Pulmonary artery endothelial cell (primary cell): Measurements from ENCODE around the gene C19orf53. TPM values are rescaled to one million over a fixed set of nuclear protein-coding genes. Genes with fewer than 3 reads are reported as not detected.
"Not testable (repeated sequence)": the region's sequence is repeated elsewhere in the genome, so short reads cannot be mapped to it uniquely, and the experiment has no call there.

ENCODE experiments used
- DNase-seq: peaks from one replicate; pipeline ENCODE4 v3.0.0-alpha.2; 2011; ENCODE audit warnings: low read depth, low spot score
- total RNA-seq: library from RNA; depleted of rRNA; stranded (reverse); fragments of >200 nt; gene quantifications from 2 replicates; pipeline ENCODE4 v1.2.3, GENCODE V29; 2014

Gene C19orf53
- total RNA-seq, 1 donor from 2014 or later: 54.9 TPM

DNA sequence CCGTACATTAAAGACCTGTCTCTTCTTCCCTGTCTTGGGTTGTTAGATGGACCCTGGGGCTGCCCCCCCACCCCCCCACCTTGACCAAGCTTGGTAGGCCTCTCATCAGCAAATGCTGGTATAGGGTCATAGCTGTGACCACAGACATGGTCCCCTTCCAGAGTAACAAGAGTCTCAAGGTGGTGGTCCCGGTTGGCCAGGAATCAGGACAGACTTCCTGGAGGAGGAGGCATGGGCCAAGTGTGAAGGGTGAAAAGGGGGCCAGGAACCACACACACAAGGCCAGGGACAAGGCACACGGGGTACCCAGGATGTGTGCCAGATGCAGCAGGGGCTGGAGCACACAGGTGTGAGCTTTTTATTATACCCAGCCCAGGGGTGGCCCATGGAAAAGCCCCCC is 11.0 kb upstream of the C19orf53 start:
- no peak for DNase-seq

DNA sequence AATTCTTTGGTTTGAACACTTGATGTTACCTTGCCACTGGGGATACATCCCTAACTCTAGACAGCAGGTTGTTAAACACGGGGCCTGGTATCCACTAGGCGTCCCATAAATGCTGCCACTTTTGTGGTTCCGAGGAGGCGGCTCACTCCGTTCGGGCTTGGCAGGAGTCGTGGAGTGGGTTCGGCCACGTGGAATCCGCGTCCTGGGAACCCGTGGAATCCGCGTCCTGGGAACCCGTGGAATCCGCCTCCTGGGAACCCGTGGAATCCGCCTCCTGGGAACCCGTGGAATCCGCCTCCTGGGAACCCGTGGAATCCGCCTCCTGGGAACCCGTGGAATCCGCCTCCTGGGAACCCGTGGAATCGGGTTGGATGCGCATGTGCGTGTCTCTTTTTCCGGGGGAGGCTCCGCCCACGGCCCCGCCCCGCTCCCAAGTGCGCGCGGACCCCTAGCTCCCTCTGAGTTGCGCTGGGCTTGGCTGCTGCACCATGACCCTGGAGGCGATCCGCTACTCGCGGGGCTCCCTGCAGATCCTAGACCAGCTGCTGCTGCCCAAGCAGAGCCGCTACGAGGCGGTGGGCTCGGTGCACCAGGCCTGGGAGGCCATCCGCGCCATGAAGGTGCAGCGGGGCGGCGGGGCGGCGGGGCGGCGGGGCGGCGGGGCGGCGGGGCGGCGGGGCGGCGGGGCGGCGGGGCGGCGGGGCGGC is 10.0 kb upstream of the C19orf53 start, which contains the start of gene MRI1:
Gene MRI1 (plus strand): TSS at position 422 of the 707 bp plus-strand sequence. CDS start 67 bp downstream, at position 489.
- DNase-seq: no peak

DNA sequence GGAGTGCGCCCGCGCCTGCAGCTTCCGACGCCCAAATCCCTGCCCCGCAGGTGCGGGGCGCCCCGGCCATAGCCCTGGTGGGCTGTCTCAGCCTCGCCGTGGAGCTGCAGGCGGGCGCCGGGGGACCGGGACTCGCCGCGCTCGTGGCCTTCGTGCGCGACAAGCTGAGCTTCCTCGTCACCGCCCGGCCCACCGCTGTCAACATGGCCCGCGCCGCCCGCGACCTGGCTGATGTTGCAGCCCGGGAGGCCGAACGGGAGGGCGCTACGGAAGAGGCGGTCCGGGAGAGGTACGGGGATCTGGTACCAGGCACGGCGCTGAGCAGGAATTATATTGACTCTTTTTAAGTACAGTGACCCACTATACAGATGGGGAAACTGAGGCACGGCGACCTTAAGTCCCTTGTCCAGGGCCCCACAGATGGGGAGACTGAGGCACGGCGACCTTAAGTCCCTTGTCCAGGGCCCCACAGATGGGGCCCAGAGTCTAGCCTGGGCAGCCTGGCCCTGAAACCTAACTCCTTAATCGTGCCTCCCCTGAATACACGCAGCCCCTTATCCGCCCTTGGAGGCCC is 9.3 kb upstream of the C19orf53 start:
- DNase-seq: no peak

DNA sequence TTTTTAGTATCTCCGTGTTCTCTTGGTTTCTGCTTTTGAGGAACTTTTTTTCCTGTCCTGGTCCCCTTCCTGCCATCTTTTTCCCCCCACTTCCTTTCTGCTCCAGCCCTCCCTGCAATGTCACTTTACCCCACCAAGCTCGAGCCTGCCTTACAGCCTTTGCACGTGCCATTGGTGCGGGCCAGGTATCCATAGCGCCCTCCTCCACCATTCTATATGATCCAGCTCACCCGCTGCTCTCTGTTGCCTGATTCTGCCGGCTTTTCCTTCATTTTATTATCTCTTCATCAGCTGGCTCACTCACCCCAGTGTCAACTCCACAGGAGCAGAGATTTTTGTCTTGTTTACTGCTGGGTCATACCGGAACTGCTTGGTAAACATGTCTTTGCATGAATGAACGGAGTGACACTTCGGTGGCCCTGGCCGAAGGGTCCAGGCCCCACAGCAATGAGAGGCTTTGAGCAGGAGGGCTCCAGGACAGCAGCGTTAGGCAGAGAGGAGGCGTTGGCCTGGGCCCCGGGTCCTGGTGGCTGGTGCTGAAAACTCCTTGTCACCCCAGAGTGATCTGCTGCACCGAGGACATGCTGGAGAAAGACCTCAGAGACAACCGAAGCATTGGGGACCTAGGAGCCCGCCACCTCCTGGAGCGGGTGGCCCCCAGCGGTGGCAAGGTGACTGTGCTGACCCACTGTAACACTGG is 8.7 kb upstream of the C19orf53 start:
- DNase-seq: no peak

DNA sequence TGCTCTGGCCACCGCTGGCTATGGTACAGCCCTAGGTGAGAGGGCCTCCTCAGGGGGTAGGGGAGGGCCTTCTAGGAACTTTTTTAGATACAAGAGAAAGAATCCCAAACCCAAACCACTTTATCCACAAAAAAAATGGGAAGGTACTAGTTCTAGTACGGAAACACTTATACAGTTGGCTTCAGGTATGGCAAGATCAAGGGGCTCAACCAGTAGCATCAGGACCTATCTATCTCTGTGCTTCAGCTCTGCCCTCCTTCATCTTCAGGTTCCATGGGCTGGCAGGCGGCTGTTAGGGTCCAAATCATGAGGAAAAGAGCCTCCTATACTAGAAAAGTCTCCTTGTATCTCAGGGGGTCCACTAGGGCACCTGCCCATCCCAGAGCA is 8.2 kb upstream of the C19orf53 start:
- DNase-seq: no peak

DNA sequence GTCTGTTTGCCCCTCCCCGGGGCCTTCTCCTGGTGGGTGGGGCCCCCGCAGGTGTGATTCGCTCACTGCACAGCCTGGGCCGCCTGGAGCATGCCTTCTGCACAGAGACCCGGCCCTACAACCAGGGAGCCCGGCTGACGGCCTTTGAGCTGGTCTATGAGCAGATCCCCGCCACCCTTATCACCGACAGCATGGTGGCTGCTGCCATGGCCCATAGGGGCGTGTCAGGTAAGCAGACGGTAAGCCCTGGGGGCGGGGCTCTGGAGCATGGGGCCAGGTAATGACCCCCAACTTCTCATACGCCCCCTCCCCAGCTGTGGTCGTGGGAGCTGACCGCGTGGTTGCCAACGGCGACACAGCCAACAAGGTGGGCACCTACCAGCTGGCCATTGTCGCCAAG is 5.7 kb upstream of the C19orf53 start:
- no peak for DNase-seq

DNA sequence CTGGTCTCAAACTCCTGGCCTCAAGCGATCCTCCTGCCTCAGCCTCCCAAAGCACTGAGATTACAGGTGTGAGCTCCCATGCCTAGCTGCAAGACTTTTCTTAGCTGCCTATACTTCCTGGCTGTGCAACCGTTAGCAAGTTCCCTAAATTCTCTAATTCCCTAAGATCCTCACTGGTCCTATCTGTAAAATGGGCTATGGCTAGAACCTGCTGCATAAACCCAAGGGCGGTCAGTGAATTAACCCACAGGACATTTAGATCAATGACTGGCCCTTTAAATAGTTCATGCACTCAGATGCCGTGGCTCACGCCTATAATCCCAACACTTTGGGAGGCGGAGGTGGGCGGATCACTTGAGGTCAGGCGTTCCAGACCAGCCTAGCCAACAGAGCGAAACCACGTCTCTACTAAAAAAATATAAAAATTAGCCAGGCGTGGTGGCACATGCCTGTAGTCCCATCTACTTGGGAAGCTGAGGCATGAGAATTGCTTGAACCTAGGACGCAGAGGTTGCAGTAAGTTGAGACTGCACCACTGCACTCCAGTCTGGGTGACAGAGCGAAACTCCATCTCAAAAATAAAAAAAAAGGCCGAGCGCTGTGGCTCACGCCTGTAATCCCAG is 4.1 kb upstream of the C19orf53 start:
- DNase-seq: no peak

DNA sequence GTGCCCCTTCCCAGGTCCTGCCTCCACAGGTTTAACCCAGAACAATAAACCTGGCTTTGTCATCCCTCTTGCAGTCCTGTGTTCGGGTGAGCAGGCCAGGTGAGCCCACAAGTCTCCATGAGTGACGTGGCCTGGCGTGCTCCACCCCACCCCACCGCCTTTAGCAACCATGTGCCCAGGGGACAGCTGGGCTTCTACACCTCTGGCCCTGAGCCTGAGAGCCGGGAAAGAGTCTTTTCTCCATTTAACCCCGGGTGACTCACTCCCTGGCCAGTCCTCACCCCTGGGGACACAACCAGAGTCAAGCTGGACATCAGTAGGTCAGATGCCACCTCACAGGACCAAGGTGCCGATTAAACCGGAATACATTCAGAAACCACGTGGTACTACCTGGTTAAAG is 4.1 kb downstream of the C19orf53 start:
- DNase-seq: no peak

DNA sequence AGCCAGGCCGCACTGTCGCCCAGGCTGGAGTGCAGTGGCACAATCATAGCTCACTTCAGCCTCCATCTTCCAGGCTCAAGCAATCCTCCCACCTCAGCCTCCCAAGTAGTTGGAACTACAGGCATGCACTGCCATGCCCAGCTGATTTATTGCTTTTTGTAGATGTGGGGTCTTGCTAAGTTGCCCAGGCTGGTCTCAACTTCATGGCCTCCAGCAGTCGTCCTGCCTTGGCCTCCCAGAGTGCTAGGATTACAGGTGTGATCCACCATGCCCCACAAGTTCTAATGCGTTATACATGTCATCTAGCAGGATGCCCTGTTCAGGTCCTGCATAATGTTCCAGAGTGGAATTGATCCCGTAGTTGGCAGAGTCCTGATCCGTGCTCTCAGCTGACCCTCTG is 4.6 kb downstream of the C19orf53 start:
- DNase-seq: no peak

DNA sequence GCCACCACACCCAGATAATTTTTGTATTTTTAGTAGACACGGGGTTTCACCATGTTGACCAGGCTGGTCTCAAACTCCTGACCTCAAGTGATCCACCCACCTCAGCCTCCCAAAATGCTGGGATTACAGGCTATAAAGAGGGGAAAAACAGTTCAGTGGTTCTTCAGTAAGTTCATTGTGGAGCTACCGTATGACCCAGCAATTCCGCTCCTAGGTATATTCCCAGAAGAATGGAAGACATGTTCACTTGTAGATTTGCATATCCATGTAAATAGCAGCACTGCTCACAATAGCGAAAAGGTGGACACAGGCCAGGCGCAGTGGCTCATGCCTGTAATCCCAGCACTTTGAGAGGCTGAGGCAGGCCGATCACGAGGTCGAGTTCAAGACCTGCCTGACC is 5.5 kb downstream of the C19orf53 start:
- DNase-seq: not testable (repeated sequence)

DNA sequence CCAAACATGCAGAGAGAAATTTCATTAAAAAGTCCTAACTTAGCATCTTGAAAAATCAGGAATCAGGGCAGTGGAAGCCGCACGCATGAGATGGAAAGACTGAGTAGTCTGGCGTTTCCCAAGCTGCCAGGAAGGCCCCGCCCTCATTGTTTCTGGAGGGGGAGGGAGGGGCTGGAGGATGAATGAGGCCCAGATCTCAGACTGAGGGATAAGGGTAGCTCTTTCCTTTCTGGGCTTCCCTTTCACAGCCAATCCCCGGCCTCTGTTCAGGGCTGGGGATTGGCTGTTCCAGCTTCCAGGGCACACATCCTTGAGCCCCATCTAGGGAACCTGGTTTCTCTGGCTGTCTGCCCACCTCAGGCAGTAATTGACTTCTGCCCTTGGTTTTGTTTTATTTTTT is 7.3 kb downstream of the C19orf53 start:
- DNase-seq: peak; percentile 75

DNA sequence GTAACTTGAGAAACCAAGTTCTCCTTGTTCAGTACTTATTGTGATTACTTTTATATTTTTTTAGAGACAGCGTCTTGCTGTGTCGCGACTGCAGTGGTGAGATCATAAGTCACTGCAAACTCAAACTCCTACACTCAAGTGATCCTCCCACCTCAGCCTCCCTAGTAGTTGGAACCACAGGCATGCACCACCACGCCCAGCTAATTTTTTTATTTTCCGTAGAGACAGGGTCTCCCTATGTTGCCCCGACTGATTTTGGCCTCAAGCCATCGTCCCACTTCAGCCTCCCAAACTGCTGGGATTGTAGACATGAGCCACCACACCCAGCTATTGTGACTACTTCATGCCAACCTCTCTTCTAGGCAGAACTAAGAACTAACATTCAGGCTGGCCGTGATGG is 8.3 kb downstream of the C19orf53 start:
- DNase-seq: no peak

DNA sequence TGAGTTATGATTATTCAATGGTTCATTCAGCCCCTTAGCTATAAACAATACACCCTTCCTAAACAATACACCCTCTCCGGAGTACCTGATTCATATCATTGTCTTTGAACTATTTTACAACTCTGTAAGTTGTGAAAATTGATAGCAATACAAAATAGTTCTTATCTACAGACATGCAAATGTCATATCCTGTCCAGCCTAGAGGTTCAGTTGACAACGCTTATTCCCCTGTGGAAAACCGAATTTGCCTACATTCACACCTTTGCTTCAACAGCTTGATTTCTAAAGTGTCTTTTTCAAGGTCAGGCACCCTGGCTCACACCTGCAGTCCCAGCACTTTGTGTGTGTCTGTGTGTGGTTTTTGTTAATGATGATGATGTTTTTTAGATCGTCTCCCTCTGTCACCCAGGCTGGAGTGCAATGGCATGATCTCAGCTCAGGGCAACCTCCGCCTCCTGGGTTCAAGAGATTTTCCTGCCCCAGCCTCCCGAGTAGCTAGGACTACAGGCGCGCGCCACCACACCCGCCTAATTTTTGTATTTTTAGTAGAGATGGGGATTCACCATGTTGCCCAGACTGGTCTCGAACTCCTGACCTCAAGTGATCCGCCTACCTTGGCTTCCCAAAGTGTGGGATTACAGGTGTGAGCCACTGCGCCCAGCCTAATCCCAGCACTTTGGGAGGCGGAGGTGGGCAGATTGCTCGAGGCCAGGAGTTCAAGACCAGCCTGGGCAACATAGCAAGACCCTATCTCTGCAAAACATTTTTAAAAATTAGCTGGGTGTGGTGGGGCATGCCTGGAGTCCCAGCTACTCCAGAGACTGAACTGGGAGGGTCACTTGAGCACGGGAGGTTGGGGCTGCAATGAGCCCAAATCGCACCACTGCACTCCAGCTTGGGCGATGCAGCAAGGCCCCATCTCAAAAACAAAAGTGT is 9.6 kb downstream of the C19orf53 start:
- DNase-seq: no peak

DNA sequence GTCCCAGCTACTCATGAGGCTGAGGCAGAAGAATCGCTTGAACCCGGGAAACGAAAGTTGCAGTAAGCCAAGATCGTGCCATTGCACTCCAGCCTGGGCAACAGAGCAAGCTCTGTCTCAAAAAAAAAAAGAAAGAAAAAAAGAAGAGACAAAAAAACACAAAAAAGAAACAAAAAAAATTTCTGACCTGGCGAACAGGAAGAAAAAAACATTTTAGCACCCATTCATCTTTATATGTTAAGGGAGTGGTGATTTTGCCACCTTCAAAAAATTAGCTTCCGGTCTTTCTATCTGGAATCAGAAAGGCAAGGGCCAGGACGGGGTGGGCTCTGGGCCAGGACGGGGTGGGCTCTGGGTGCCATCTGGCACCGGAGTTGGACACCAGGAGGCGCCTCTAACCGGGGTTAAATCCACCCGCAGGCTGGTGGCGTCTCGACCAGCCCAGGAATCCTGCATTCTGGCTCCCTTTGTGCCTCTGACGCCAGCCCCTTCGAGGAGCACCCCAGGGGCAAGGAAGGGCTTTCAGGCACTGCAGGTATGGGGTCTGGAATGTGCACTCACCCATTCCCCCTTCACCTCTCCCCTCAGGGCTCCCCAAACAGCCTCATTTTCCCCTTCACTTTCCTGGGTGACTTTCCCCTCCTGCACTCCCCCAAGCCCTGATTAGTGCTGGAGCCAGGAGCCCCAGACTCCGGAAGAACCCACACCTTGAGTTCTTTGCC is 10.6 kb downstream of the C19orf53 start:
- DNase-seq: no peak

DNA sequence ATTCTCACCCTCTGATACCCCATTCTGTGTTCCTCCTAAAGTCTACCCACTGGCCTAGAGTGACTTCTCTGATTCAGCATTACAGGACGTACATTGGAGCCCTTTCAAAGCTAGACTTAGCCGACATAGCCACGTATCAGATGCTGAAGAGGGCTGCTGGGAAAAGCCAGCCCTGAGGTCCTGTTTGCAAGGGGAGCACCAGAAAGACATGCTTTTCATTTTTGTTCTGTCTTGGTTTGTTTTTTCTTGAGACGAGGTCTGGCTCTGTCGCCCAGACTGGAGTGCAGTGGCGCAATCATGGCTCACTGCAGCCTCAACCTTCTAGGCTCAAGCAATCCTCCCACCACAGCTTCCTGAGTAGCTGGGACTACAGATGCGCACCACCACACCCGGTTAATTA is 14.7 kb downstream of the C19orf53 start:
- DNase-seq: no peak

DNA sequence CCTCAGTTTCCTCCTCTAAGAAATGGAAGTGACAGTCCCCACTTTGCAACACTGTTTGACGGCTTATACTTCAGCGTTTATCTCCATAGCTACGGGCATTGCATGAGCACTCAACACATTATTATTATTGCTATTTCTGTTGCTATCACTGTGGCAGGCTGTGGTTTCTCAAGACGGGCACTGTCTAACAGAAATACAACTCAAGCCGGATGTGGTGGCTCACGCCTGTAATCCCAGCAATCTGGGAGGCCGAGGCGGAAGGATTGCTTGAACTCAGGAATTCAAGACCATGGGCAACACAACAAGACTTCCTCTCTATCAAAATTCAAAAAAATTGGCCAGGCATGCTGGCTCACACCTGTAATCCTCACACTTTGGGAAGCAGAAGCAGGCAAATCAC is 16.1 kb downstream of the C19orf53 start:
- no peak for DNase-seq

DNA sequence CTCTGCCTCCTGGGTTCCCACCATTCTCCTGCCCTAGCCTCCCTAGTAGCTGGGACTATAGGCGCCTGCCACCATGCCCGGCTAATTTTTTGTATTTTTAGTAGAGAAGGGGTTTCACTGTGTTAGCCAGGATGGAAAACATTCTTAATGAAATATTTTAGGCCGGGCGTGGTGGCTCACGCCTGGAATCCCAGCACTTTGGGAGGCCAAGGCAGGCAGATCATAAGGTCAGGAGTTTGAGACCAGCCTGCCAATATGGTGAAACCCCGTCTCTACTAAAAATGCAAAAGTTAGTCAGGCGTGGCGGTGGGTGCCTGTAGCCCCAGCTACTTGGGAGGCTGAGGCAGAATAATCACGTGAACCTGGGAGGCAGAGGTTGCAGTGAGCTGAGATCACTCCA is 19.1 kb downstream of the C19orf53 start:
- DNase-seq: not testable (repeated sequence)

DNA sequence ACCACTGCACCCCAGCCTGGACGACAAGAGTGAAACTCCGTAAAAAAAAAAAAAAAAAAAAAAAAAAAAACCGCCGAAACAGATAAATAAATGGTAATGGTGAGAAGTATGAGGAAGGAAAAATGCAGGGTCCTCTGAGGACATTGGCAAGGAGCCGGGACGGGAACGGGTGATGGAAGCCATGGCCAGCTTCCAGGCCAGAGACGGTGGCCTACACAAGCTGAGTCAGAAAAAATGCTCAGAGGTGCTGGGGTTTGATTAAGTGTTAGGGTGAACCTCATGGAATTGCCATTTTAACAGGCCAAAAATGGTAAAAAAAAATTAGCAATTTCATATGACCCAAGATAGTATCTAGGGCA is 20.1 kb downstream of the C19orf53 start:
- peak; percentile 52 for DNase-seq

DNA sequence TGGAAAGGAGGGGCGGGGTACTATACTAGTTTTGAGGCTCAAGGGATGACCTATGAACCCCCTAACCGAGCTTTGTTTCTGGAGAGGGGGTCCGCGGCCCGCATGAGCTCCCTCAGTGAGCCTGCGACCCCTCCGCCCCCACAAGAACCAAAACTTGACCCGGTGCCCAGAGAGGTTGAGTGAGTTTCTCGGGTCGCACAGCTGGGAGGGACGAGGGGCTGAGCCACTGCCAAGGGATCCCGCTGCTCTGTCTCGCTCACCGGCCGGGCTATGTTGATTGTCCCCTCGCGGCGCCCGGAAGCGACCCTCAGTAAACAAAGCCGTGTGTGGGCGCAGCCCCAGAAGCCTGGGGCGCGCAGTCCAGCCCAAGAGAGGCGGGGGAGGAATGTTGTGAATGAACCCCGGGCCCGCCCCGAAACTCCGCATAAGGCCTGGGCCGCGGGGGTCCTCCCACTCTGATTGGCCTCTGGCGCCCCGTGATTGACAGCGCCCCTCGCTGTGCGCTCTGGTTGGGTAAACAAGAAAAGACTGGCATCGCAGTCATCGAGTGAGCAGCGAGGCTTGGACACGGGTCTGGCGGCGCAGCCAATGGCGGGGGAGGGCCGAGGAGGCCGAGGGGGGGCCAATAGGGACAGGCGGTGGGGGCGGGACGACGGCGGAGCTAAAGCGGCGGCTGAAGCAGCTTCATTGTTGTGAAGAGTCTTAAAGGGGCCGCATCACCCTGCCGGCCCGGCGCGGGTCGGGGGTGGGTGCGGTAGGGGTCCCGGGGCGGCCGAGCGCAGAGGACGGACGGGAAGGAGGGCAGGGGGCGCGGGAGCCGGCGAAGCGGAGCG is 20.7 kb downstream of the C19orf53 start, which contains the start of gene ZSWIM4:
Gene ZSWIM4 (plus strand): TSS at position 687 of the 833 bp plus-strand sequence. CDS start 206 bp downstream, outside the sequence.
- DNase-seq: peak; percentile 97
